ENCODE measurements around the gene MKRN1.

The MKRN1 gene

GRCh38 chr7:140484479-140484878 is 5.2 kb upstream of the MKRN1 start:
- Histone ChIP-seq H3K4me3 (ENCODE audit: low read depth, low read length) (no peak overlapping the region), H3K4me1 (ENCODE audit: control insufficient read depth, insufficient read depth, low read length, unreplicated experiment) (peaks cover 10% of the 10 kb centered on the region), H3K27ac (ENCODE audit: low read depth, low read length) (no peak overlapping the region), H3K27me3 (ENCODE audit: insufficient read depth, low read length) (no peaks in the 10 kb centered on the region), H3K36me3 (ENCODE audit: insufficient read depth, low read length) (no peaks in the 10 kb centered on the region), H2AFZ (ENCODE audit: low read length, unreplicated experiment) (no peak overlapping the region), H3K79me2 (ENCODE audit: control insufficient read depth, insufficient read depth, low read length, unreplicated experiment) (no peaks in the 10 kb centered on the region)

GRCh38 chr7:140479739-140480084 is 407 bp upstream of the MKRN1 start:
- Histone ChIP-seq H3K27ac (ENCODE audit: low read depth, low read length) (no peak overlapping the region), H3K36me3 (ENCODE audit: insufficient read depth, low read length) (no peaks in the 10 kb centered on the region), H3K4me1 (ENCODE audit: control insufficient read depth, insufficient read depth, low read length, unreplicated experiment) (peaks cover 8% of the 10 kb centered on the region), H3K4me3 (ENCODE audit: low read depth, low read length) (peak overlapping the region; percentile 84), H3K79me2 (ENCODE audit: control insufficient read depth, insufficient read depth, low read length, unreplicated experiment) (peaks cover 42% of the 10 kb centered on the region), H3K27me3 (ENCODE audit: insufficient read depth, low read length) (no peaks in the 10 kb centered on the region), H2AFZ (ENCODE audit: low read length, unreplicated experiment) (peak overlapping the region; percentile 89)

GRCh38 chr7:140478246-140479061 is 851 bp downstream of the MKRN1 start:
- peak overlapping the region; percentile 35 for H3K27ac ChIP-seq (ENCODE audit: low read depth, low read length)
- H2AFZ ChIP-seq (ENCODE audit: low read length, unreplicated experiment): peak overlapping the region; percentile 89
- H3K4me1 ChIP-seq (ENCODE audit: control insufficient read depth, insufficient read depth, low read length, unreplicated experiment): peaks cover 8% of the 10 kb centered on the region
- no peaks in the 10 kb centered on the region for H3K36me3 ChIP-seq (ENCODE audit: insufficient read depth, low read length)
- peak overlapping the region; percentile 84 for H3K4me3 ChIP-seq (ENCODE audit: low read depth, low read length)
- H3K79me2 ChIP-seq (ENCODE audit: control insufficient read depth, insufficient read depth, low read length, unreplicated experiment): peaks cover 51% of the 10 kb centered on the region
- no peaks in the 10 kb centered on the region for H3K27me3 ChIP-seq (ENCODE audit: insufficient read depth, low read length)

GRCh38 chr7:140476698-140477261 is 2.5 kb downstream of the MKRN1 start:
- no peak overlapping the region; the same call in 1 of the 2 replicates for H3K4me3 ChIP-seq (ENCODE audit: low read depth, low read length)

GRCh38 chr7:140475747-140476333 is 3.5 kb downstream of the MKRN1 start:
- H3K27ac ChIP-seq (ENCODE audit: low read depth, low read length): no peak overlapping the region
- H3K4me3 ChIP-seq (ENCODE audit: low read depth, low read length): no peak overlapping the region
- H2AFZ ChIP-seq (ENCODE audit: low read length, unreplicated experiment): no peak overlapping the region
- no peaks in the 10 kb centered on the region for H3K27me3 ChIP-seq (ENCODE audit: insufficient read depth, low read length)
- H3K79me2 ChIP-seq (ENCODE audit: control insufficient read depth, insufficient read depth, low read length, unreplicated experiment): peaks cover 65% of the 10 kb centered on the region
- H3K4me1 ChIP-seq (ENCODE audit: control insufficient read depth, insufficient read depth, low read length, unreplicated experiment): peaks cover 8% of the 10 kb centered on the region
- no peaks in the 10 kb centered on the region for H3K36me3 ChIP-seq (ENCODE audit: insufficient read depth, low read length)

More at GRCh38 chr7:140476698-140477261, 2.5 kb downstream of the MKRN1 start:
- H3K36me3 ChIP-seq (ENCODE audit: insufficient read depth, low read length): no peaks in the 10 kb centered on the region
- H3K79me2 ChIP-seq (ENCODE audit: control insufficient read depth, insufficient read depth, low read length, unreplicated experiment): peaks cover 59% of the 10 kb centered on the region
- no peak overlapping the region for H3K27ac ChIP-seq (ENCODE audit: low read depth, low read length)
- peaks cover 8% of the 10 kb centered on the region for H3K4me1 ChIP-seq (ENCODE audit: control insufficient read depth, insufficient read depth, low read length, unreplicated experiment)
- H3K27me3 ChIP-seq (ENCODE audit: insufficient read depth, low read length): no peaks in the 10 kb centered on the region
- no peak overlapping the region for H2AFZ ChIP-seq (ENCODE audit: low read length, unreplicated experiment)

- Histone ChIP-seq H3K79me2 (ENCODE audit: control insufficient read depth, insufficient read depth, low read length, unreplicated experiment) (peaks cover 4% of the 10 kb centered on the region), H3K27ac (ENCODE audit: low read depth, low read length) (no peak overlapping the region), H2AFZ (ENCODE audit: low read length, unreplicated experiment) (no peak overlapping the region), H3K27me3 (ENCODE audit: insufficient read depth, low read length) (no peaks in the 10 kb centered on the region), H3K36me3 (ENCODE audit: insufficient read depth, low read length) (peaks cover 9% of the 10 kb centered on the region; the same call in 1 of the 2 replicates), H3K4me1 (ENCODE audit: control insufficient read depth, insufficient read depth, low read length, unreplicated experiment) (no peaks in the 10 kb centered on the region), H3K4me3 (ENCODE audit: low read depth, low read length) (no peak overlapping the region)
These were observed 16.2 kb downstream of the MKRN1 start for GRCh38 chr7:140463111-140463510.

- Histone ChIP-seq H3K36me3 (ENCODE audit: insufficient read depth, low read length) (peaks cover 21% of the 10 kb centered on the region), H3K27me3 (ENCODE audit: insufficient read depth, low read length) (no peaks in the 10 kb centered on the region)
These were observed 20.4 kb downstream of the MKRN1 start for GRCh38 chr7:140458916-140459315.

GRCh38 chr7:140458201-140458600 is 21.1 kb downstream of the MKRN1 start:
- Histone ChIP-seq H3K27me3 (ENCODE audit: insufficient read depth, low read length) (no peaks in the 10 kb centered on the region), H3K4me3 (ENCODE audit: low read depth, low read length) (no peak overlapping the region), H3K79me2 (ENCODE audit: control insufficient read depth, insufficient read depth, low read length, unreplicated experiment) (peaks cover 2% of the 10 kb centered on the region), H3K36me3 (ENCODE audit: insufficient read depth, low read length) (peaks cover 21% of the 10 kb centered on the region), H2AFZ (ENCODE audit: low read length, unreplicated experiment) (no peak overlapping the region), H3K4me1 (ENCODE audit: control insufficient read depth, insufficient read depth, low read length, unreplicated experiment) (no peaks in the 10 kb centered on the region), H3K27ac (ENCODE audit: low read depth, low read length) (no peak overlapping the region)

More at GRCh38 chr7:140458916-140459315, 20.4 kb downstream of the MKRN1 start:
- no peak overlapping the region for H3K4me3 ChIP-seq (ENCODE audit: low read depth, low read length)
- H3K79me2 ChIP-seq (ENCODE audit: control insufficient read depth, insufficient read depth, low read length, unreplicated experiment): peaks cover 4% of the 10 kb centered on the region
- no peak overlapping the region for H2AFZ ChIP-seq (ENCODE audit: low read length, unreplicated experiment)
- H3K27ac ChIP-seq (ENCODE audit: low read depth, low read length): no peak overlapping the region
- H3K4me1 ChIP-seq (ENCODE audit: control insufficient read depth, insufficient read depth, low read length, unreplicated experiment): no peaks in the 10 kb centered on the region

- no peaks in the 10 kb centered on the region for H3K4me1 ChIP-seq (ENCODE audit: control insufficient read depth, insufficient read depth, low read length, unreplicated experiment)
- no peaks in the 10 kb centered on the region for H3K27me3 ChIP-seq (ENCODE audit: insufficient read depth, low read length)
- no peak overlapping the region for H3K4me3 ChIP-seq (ENCODE audit: low read depth, low read length)
- peaks cover 21% of the 10 kb centered on the region for H3K36me3 ChIP-seq (ENCODE audit: insufficient read depth, low read length)
- no peaks in the 10 kb centered on the region for H3K79me2 ChIP-seq (ENCODE audit: control insufficient read depth, insufficient read depth, low read length, unreplicated experiment)
- H3K27ac ChIP-seq (ENCODE audit: low read depth, low read length): no peak overlapping the region
- H2AFZ ChIP-seq (ENCODE audit: low read length, unreplicated experiment): no peak overlapping the region
These were observed 22.7 kb downstream of the MKRN1 start for GRCh38 chr7:140456551-140457051.

GRCh38 chr7:140455743-140456142 is 23.6 kb downstream of the MKRN1 start:
- Histone ChIP-seq H3K36me3 (ENCODE audit: insufficient read depth, low read length) (peaks cover 21% of the 10 kb centered on the region), H2AFZ (ENCODE audit: low read length, unreplicated experiment) (no peak overlapping the region), H3K4me3 (ENCODE audit: low read depth, low read length) (no peak overlapping the region), H3K4me1 (ENCODE audit: control insufficient read depth, insufficient read depth, low read length, unreplicated experiment) (no peaks in the 10 kb centered on the region), H3K27ac (ENCODE audit: low read depth, low read length) (no peak overlapping the region), H3K79me2 (ENCODE audit: control insufficient read depth, insufficient read depth, low read length, unreplicated experiment) (no peaks in the 10 kb centered on the region), H3K27me3 (ENCODE audit: insufficient read depth, low read length) (no peaks in the 10 kb centered on the region)
